ENCODE data around the gene CYP4F11. TPM values are rescaled to one million over a fixed set of nuclear protein-coding genes. Genes with fewer than 3 reads are reported as not detected.
"Not testable (repeated sequence)": the region's sequence is repeated elsewhere in the genome, so short reads cannot be mapped to it uniquely, and the experiment has no call there.

The CYP4F11 gene
- total and polyA plus RNA-seq, 4 donors = 0.15 to 1.2 (median 0.26) TPM; not detected in 1

DNA sequence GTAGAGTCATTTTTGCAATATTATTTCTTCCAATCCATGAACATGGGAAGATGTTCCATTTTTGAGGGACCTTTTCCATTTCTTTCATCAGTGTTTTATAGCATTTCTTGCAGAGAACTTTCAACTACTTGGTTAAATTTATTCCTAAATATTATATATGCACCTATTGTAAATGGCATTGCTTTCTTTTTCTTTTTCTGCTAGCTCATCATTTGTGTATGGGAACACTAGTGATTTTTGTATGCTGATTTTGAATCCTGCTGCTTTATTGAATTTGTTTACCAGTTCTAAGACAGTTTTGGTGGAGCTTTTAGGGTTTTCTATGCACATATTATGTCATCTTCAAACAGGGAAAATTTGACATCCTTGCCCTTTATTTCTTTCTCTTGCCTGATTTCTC lies 29.3 kb downstream of the CYP4F11 start:
- H3K4me3 ChIP-seq = no peak overlapping the region
- no peaks in the 10 kb centered on the region for H3K4me1 ChIP-seq (ENCODE audit: control insufficient read depth in 5 of 5, insufficient read depth in 5 of 5, low read length in 5 of 5)
- H3K27ac ChIP-seq (ENCODE audit: low read depth in 1 of 2, low read length in 1 of 2) = no peak overlapping the region
- H3K27me3 ChIP-seq (ENCODE audit: control insufficient read depth in 3 of 3, insufficient read depth in 3 of 3, low read length in 2 of 3) = peaks cover 0 to 22% (median 0%) of the 10 kb centered on the region in 3 donors
- no peak for TF ChIP-seq CTCF (IDR thresholded peaks at IDR 0.05; ENCODE audit: control extremely low read depth, extremely low read depth)
- peaks cover 0 to 2% (median 0%) of the 10 kb centered on the region in 4 donors for H3K9me3 ChIP-seq (ENCODE audit: control insufficient read depth in 4 of 4, insufficient read depth in 3 of 4, low read length in 3 of 4)
- DNase-seq = no peak
- H3K36me3 ChIP-seq (ENCODE audit: control insufficient read depth in 4 of 4, insufficient read depth in 4 of 4, low read length in 4 of 4) = no peaks in the 10 kb centered on the region
- H3K9ac ChIP-seq (ENCODE audit: insufficient read depth in 1 of 2, low read length in 2 of 2) = no peak overlapping the region
- no peak for ATAC-seq (ENCODE audit: insufficient read depth, low FRiP score)

DNA sequence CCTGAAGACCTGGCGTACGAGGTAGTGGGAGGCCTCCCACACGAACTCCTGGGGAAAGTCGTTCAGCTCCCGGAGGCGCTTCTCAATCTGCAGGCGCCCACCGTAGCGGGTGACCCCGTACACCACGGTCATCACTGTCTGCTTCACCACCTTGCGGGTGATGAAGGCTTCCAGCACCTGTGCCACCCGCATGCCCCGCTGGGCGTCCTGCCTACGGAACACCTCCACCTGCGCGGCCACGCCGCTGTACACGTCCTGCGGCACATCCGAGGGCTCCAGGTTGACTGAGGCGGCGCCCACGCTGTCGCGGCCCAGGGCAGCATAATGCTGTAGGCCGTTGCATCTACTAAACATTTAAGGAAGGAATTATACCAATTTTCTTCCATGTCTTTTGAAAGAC lies 31.4 kb downstream of the CYP4F11 start:
- WGBS, 2 donors = 83 to 87% methylated on average over 29 of the region's 29 CpGs
- not testable (repeated sequence) for DNase-seq; H3K27ac ChIP-seq (ENCODE audit: low read depth in 1 of 2, low read length in 1 of 2); H3K4me1 ChIP-seq (ENCODE audit: control insufficient read depth in 5 of 5, insufficient read depth in 5 of 5, low read length in 5 of 5); H3K36me3 ChIP-seq (ENCODE audit: control insufficient read depth in 4 of 4, insufficient read depth in 4 of 4, low read length in 4 of 4); ATAC-seq (ENCODE audit: insufficient read depth, low FRiP score); H3K9me3 ChIP-seq (ENCODE audit: control insufficient read depth in 4 of 4, insufficient read depth in 3 of 4, low read length in 3 of 4); H3K4me3 ChIP-seq; H3K9ac ChIP-seq (ENCODE audit: insufficient read depth in 1 of 2, low read length in 2 of 2)
- peaks cover 0 to 15% (median 7%) of the 10 kb centered on the region in 3 donors for H3K27me3 ChIP-seq (ENCODE audit: control insufficient read depth in 3 of 3, insufficient read depth in 3 of 3, low read length in 2 of 3)

- peaks cover 0 to 2% (median 0%) of the 10 kb centered on the region in 4 donors for H3K9me3 ChIP-seq (ENCODE audit: control insufficient read depth in 4 of 4, insufficient read depth in 3 of 4, low read length in 3 of 4)
- peaks cover 0 to 15% (median 7%) of the 10 kb centered on the region in 3 donors for H3K27me3 ChIP-seq (ENCODE audit: control insufficient read depth in 3 of 3, insufficient read depth in 3 of 3, low read length in 2 of 3)
- 83 to 93% methylated on average over 11 of the region's 11 CpGs for WGBS, 2 donors
- no peak for DNase-seq
- no peak overlapping the region for H3K27ac ChIP-seq (ENCODE audit: low read depth in 1 of 2, low read length in 1 of 2)
- no peak for ATAC-seq (ENCODE audit: insufficient read depth, low FRiP score)
- H3K4me3 ChIP-seq = no peak overlapping the region
- H3K4me1 ChIP-seq (ENCODE audit: control insufficient read depth in 5 of 5, insufficient read depth in 5 of 5, low read length in 5 of 5) = no peaks in the 10 kb centered on the region
- TF ChIP-seq CTCF (IDR thresholded peaks at IDR 0.05; ENCODE audit: control extremely low read depth, extremely low read depth) = no peak
- no peaks in the 10 kb centered on the region for H3K36me3 ChIP-seq (ENCODE audit: control insufficient read depth in 4 of 4, insufficient read depth in 4 of 4, low read length in 4 of 4)
- no peak overlapping the region for H3K9ac ChIP-seq (ENCODE audit: insufficient read depth in 1 of 2, low read length in 2 of 2)
Observed at GRCh38 chr19:15902254-15902653, 32.1 kb downstream of the CYP4F11 start.

GRCh38 chr19:15900504-15900903 lies 33.8 kb downstream of the CYP4F11 start:
- Histone ChIP-seq H3K9me3 (ENCODE audit: control insufficient read depth in 4 of 4, insufficient read depth in 3 of 4, low read length in 3 of 4) (peaks cover 0 to 2% (median 0%) of the 10 kb centered on the region in 4 donors), H3K27ac (ENCODE audit: low read depth in 1 of 2, low read length in 1 of 2) (no peak overlapping the region), H3K4me1 (ENCODE audit: control insufficient read depth in 5 of 5, insufficient read depth in 5 of 5, low read length in 5 of 5) (no peaks in the 10 kb centered on the region), H3K27me3 (ENCODE audit: control insufficient read depth in 3 of 3, insufficient read depth in 3 of 3, low read length in 2 of 3) (peaks cover 0 to 15% (median 7%) of the 10 kb centered on the region in 3 donors), H3K9ac (ENCODE audit: insufficient read depth in 1 of 2, low read length in 2 of 2) (no peak overlapping the region), H3K4me3 (no peak overlapping the region), H3K36me3 (ENCODE audit: control insufficient read depth in 4 of 4, insufficient read depth in 4 of 4, low read length in 4 of 4) (no peaks in the 10 kb centered on the region)
- no peak for TF ChIP-seq CTCF (IDR thresholded peaks at IDR 0.05; ENCODE audit: control extremely low read depth, extremely low read depth)
- DNase-seq (no peak), ATAC-seq (ENCODE audit: insufficient read depth, low FRiP score) (no peak)
- WGBS, 2 donors = 72 to 74% methylated on average over 11 of the region's 11 CpGs

DNA sequence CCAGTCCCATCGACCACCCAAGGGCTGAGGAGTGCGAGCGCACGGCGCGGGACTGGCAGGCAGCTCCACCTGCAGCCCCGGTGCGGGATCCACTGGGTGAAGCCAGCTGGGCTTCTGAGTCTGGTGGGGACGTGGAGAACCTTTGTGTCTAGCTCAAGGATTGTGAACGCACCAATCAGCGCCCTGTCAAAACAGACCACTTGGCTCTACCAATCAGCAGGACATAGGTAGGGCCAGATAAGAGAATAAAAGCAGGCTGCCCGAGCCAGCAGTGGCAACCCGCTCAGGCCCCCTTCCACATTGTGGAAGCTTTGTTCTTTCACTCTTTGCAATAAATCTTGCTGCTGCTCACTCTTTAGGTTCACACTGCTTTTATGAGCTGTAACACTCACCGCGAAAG lies 34.3 kb downstream of the CYP4F11 start:
- H3K9ac ChIP-seq (ENCODE audit: insufficient read depth in 1 of 2, low read length in 2 of 2); H3K4me3 ChIP-seq; H3K4me1 ChIP-seq (ENCODE audit: control insufficient read depth in 5 of 5, insufficient read depth in 5 of 5, low read length in 5 of 5); H3K36me3 ChIP-seq (ENCODE audit: control insufficient read depth in 4 of 4, insufficient read depth in 4 of 4, low read length in 4 of 4); H3K9me3 ChIP-seq (ENCODE audit: control insufficient read depth in 4 of 4, insufficient read depth in 3 of 4, low read length in 3 of 4); H3K27ac ChIP-seq (ENCODE audit: low read depth in 1 of 2, low read length in 1 of 2); DNase-seq; ATAC-seq (ENCODE audit: insufficient read depth, low FRiP score): not testable (repeated sequence)
- WGBS, 2 donors = 23 to 33% methylated on average over 11 to 15 of the region's 15 CpGs
- peaks cover 0 to 15% (median 7%) of the 10 kb centered on the region in 3 donors for H3K27me3 ChIP-seq (ENCODE audit: control insufficient read depth in 3 of 3, insufficient read depth in 3 of 3, low read length in 2 of 3)

DNA sequence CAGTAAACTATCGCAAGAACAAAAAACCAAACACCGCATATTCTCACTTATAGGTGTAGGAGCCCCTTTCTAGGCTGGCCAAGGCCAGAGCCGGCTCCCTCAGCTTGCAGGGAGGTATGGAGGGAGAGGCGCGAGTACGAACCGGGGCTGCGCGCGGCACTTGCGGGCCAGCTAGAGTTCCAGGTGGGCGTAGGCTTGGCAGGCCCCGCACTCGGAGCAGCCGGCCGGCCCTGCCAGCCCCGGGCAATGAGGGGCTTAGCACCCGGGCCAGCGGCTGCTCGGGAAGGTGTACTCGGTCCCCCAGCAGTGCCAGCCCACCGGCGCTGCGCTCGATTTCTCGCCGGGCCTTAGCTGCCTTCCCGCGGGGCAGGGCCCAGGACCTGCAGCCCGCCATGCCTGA lies 34.8 kb downstream of the CYP4F11 start:
- H3K4me1 ChIP-seq (ENCODE audit: control insufficient read depth in 5 of 5, insufficient read depth in 5 of 5, low read length in 5 of 5); H3K9me3 ChIP-seq (ENCODE audit: control insufficient read depth in 4 of 4, insufficient read depth in 3 of 4, low read length in 3 of 4); H3K9ac ChIP-seq (ENCODE audit: insufficient read depth in 1 of 2, low read length in 2 of 2); H3K27ac ChIP-seq (ENCODE audit: low read depth in 1 of 2, low read length in 1 of 2); DNase-seq; ATAC-seq (ENCODE audit: insufficient read depth, low FRiP score); H3K36me3 ChIP-seq (ENCODE audit: control insufficient read depth in 4 of 4, insufficient read depth in 4 of 4, low read length in 4 of 4); H3K4me3 ChIP-seq: not testable (repeated sequence)
- 13 to 14% methylated on average over 30 of the region's 30 CpGs for WGBS, 2 donors
- H3K27me3 ChIP-seq (ENCODE audit: control insufficient read depth in 3 of 3, insufficient read depth in 3 of 3, low read length in 2 of 3) = peaks cover 0 to 15% (median 7%) of the 10 kb centered on the region in 3 donors

Data from lung (tissue), 12 donors.